Endothelial cell of umbilical vein (primary cell): Measurements from ENCODE around the gene FOXJ2. TPM values are rescaled to one million over a fixed set of nuclear protein-coding genes. Genes with fewer than 3 reads are reported as not detected.
"Not testable (repeated sequence)": the region's sequence is repeated elsewhere in the genome, so short reads cannot be mapped to it uniquely, and the experiment has no call there.

Experiments
- BruUV-seq: library from RNA; stranded (reverse); fragments of 400-500 nt; replicated peaks from 2 replicates; lab custom pipeline; 2021; lab: Mats Ljungman, UMichigan
- CTCF ChIA-PET: fragments of 300-600, 350-600 bp; sonication (Branson Sonifier 250); formaldehyde crosslinking; loops from one replicate; lab custom pipeline; 2021; ENCODE audit warnings: antibody characterized with exemption, inconsistent platforms; lab: Charles Lee
- POLR2A ChIA-PET: fragments of 300-600, 350-600 bp; sonication (Branson Sonifier 250); formaldehyde crosslinking; loops from one replicate; lab custom pipeline; 2021; ENCODE audit warnings: antibody characterized with exemption, inconsistent platforms; lab: Charles Lee
- DNase-seq: peaks from one replicate; pipeline ENCODE4 v3.0.0-alpha.2; 2011; ENCODE audit warnings: low read depth, low spot score
- FAIRE-seq: peaks from 2 replicates; lab custom pipeline; 2011; peaks lifted over from hg19 to GRCh38; lab: Jason Lieb, UNC
- H2AFZ ChIP-seq: 2 replicates; pipeline ENCODE4 v1.6.0; 2012; ENCODE audit warnings: low read depth, low read length, control low read depth, inconsistent platforms
- H3K27ac ChIP-seq: 2 replicates; pipeline ENCODE4 v1.5.1; 2011; ENCODE audit warnings: low read depth, mild to moderate bottlenecking, control low read depth, low read length, moderate library complexity; ENCODE audit not compliant: insufficient read depth
- H3K27me3 ChIP-seq, 2 experiments: 2 replicates each; pipeline versions ENCODE4 v1.6.0 to v1.6.1; 2011; ENCODE audit warnings: low read length in 2 of 2, mixed read lengths in 1 of 2; ENCODE audit not compliant: control insufficient read depth in 2 of 2, insufficient read depth in 2 of 2
- H3K36me3 ChIP-seq, 2 experiments: 2 replicates in 1 of 2; 3 replicates in 1 of 2; pipeline ENCODE4 v1.5.1; 2011; ENCODE audit warnings: low read length in 2 of 2, mild to moderate bottlenecking in 1 of 2, moderate library complexity in 1 of 2; ENCODE audit not compliant: control insufficient read depth in 2 of 2, insufficient read depth in 2 of 2; ENCODE audit errors: extremely low read depth in 1 of 2
- H3K4me1 ChIP-seq: 3 replicates; pipeline ENCODE4 v1.5.1; 2011; ENCODE audit warnings: mild to moderate bottlenecking, low read length; ENCODE audit not compliant: control insufficient read depth, insufficient read depth; ENCODE audit errors: extremely low read depth
- H3K4me2 ChIP-seq: 2 replicates; pipeline ENCODE4 v1.6.1; 2011; ENCODE audit warnings: low read length, control low read depth, mixed read lengths; ENCODE audit not compliant: insufficient read depth
- H3K4me3 ChIP-seq, 3 experiments: fragments of 200-600 bp in 1 of 3; sonication (generic), shearing (Covaris generic) in 1 of 3; replicated peaks in 1 of 3; 2 replicates each; pipeline ENCODE4 v1.5.1; 2011 to 2016; ENCODE audit warnings: control low read depth in 3 of 3, low read length in 3 of 3, mild to moderate bottlenecking in 2 of 3, inconsistent platforms in 1 of 3, low read depth in 1 of 3, moderate library complexity in 1 of 3; ENCODE audit not compliant: insufficient read depth in 1 of 3
- H3K79me2 ChIP-seq: 2 replicates; pipeline ENCODE4 v1.6.0; 2012; ENCODE audit warnings: low read length, inconsistent platforms; ENCODE audit not compliant: control insufficient read depth, insufficient read depth
- H3K9ac ChIP-seq: replicated peaks from 2 replicates; pipeline ENCODE3; 2011; ENCODE audit warnings: low read length, control low read depth; ENCODE audit not compliant: insufficient read depth; ENCODE audit errors: extremely low read depth
- H3K9me1 ChIP-seq: replicated peaks from 3 replicates; pipeline ENCODE4 v1.6.0; 2011; ENCODE audit warnings: mild to moderate bottlenecking, low read length; ENCODE audit not compliant: control insufficient read depth, insufficient read depth; ENCODE audit errors: extremely low read depth
- H3K9me3 ChIP-seq: replicated peaks from 2 replicates; pipeline ENCODE4 v1.5.1; 2012; ENCODE audit warnings: low read length, inconsistent platforms; ENCODE audit not compliant: control insufficient read depth, insufficient read depth
- H4K20me1 ChIP-seq: replicated peaks from 2 replicates; pipeline ENCODE3; 2011; ENCODE audit warnings: mild to moderate bottlenecking, low read length; ENCODE audit not compliant: control insufficient read depth, insufficient read depth; ENCODE audit errors: extremely low read depth
- CTCF ChIP-seq, 2 donors: IDR thresholded peaks; 1 replicate in 1 of 2; 2 replicates in 1 of 2; pipeline ENCODE4 v1.5.1; 2011; ENCODE audit warnings: low read length in 2 of 2, mild to moderate bottlenecking in 2 of 2, moderate library complexity in 2 of 2, control low read depth in 1 of 2, inconsistent platforms in 1 of 2, low read depth in 1 of 2; ENCODE audit not compliant: insufficient read depth in 1 of 2; ENCODE audit errors: extremely low read depth in 1 of 2
- EZH2 ChIP-seq: IDR thresholded peaks from 2 replicates; pipeline ENCODE4 v1.6.1; 2012; ENCODE audit warnings: borderline replicate concordance, low read depth, mild to moderate bottlenecking, moderate library complexity, low read length, inconsistent platforms; ENCODE audit not compliant: severe bottlenecking
- FOS ChIP-seq: IDR thresholded peaks from 2 replicates; pipeline ENCODE4 v1.6.1; 2011; ENCODE audit warnings: mild to moderate bottlenecking, low read length, moderate library complexity, borderline replicate concordance; ENCODE audit not compliant: insufficient read depth
- JUN ChIP-seq: IDR thresholded peaks from 2 replicates; pipeline ENCODE4 v1.6.1; 2011; ENCODE audit warnings: borderline replicate concordance, low read depth; ENCODE audit not compliant: insufficient read length, insufficient read depth
- MAX ChIP-seq: IDR thresholded peaks from 2 replicates; pipeline ENCODE4 v1.6.1; 2011; ENCODE audit not compliant: insufficient read depth, insufficient read length
- POLR2A ChIP-seq: IDR thresholded peaks from 2 replicates; pipeline ENCODE4 v1.6.1; 2012; ENCODE audit warnings: low read depth, mild to moderate bottlenecking, control low read depth, low read length
- POLR2AphosphoS5 ChIP-seq: IDR thresholded peaks from 2 replicates; pipeline ENCODE4 v1.6.1; 2012; ENCODE audit warnings: low read depth, mild to moderate bottlenecking, control low read depth, low read length, moderate library complexity; ENCODE audit not compliant: insufficient read depth
- dilution Hi-C: fragments of 300-500 bp; cut with MboI; formaldehyde crosslinking; loops from one replicate; pipeline ENCODE4 v1.15.0; 2019; ENCODE audit warnings: low sequenced_read_pairs; ENCODE audit not compliant: extremely low pct_ligation_motif_present
- intact Hi-C: fragments of 100-400 bp; cut with micrococcal nuclease; formaldehyde crosslinking; loops from one replicate; pipeline ENCODE4 v1.10.0; 2022
- polyA plus RNA-seq, 4 experiments: library from polyadenylated mRNA; depleted of rRNA in 3 of 4; stranded (reverse) in 3 of 4; unstranded in 1 of 4; fragments of >200 nt; gene quantifications; 2 replicates each; pipeline versions ENCODE4 v1.2.1 to v1.2.3, GENCODE V29; 2011 to 2012; ENCODE audit warnings: missing spikeins in 1 of 4
- total RNA-seq: library from RNA; stranded (reverse); gene quantifications from 2 replicates; pipeline ENCODE4 v1.2.3, GENCODE V29; 2021

The FOXJ2 gene
- total and polyA plus RNA-seq, 2 donors (not counting 3 experiments of a cell fraction or from before 2014, with no cell fraction given), result 6.2 to 13.9 TPM

GRCh38 chr12:8088574-8088973 lies 56.1 kb downstream of the FOXJ2 start:
- no peak for DNase-seq
- Histone ChIP-seq H3K9ac (no peak overlapping the region), H2AFZ (no peak overlapping the region), H3K9me1 (no peaks in the 10 kb centered on the region), H3K4me3 (no peak overlapping the region), H3K9me3 (no peaks in the 10 kb centered on the region), H3K79me2 (peaks cover 28% of the 10 kb centered on the region), H3K36me3 (peaks cover 18% of the 10 kb centered on the region in 2 experiments), H3K4me1 (no peaks in the 10 kb centered on the region), H3K27me3 (no peaks in the 10 kb centered on the region), H4K20me1 (peaks cover 2% of the 10 kb centered on the region), H3K4me2 (no peak overlapping the region), H3K27ac (no peak overlapping the region)
- BruUV-seq, result no TSS peak
- intact Hi-C loops (no loop called here), dilution Hi-C loops (no loop called here)
- FAIRE-seq, result no peak
- TF ChIP-seq POLR2AphosphoS5, result no peak
- TF ChIP-seq POLR2A, result no peak
- TF ChIP-seq CTCF (IDR thresholded peaks at IDR 0.05; ENCODE audit: extremely low read depth in 1 of 2, insufficient read depth in 1 of 2, low read depth in 1 of 2, low read length in 2 of 2), result no peak
- no peak for TF ChIP-seq MAX
- TF ChIP-seq FOS, result no peak
- no peak for TF ChIP-seq JUN
- no peak for TF ChIP-seq EZH2
- ChIA-PET POLR2A (no interaction called here), CTCF (interaction anchor here (1.2 to 2.5 kb wide), 3 partner anchors 11 to 143 kb away, joined by 3 to 11 read pairs (median 3); no protein-coding TSS in a partner anchor)

- DNase-seq, BruUV-seq, intact Hi-C loops, H3K9me3 ChIP-seq, dilution Hi-C loops, H3K9me1 ChIP-seq, H3K4me2 ChIP-seq, H4K20me1 ChIP-seq, H3K27me3 ChIP-seq, H3K4me1 ChIP-seq, POLR2A ChIA-PET, FAIRE-seq, H2AFZ ChIP-seq, H3K27ac ChIP-seq, H3K9ac ChIP-seq, H3K4me3 ChIP-seq: not testable (repeated sequence)
- CTCF ChIA-PET, result interaction anchor here (1.6 to 2.5 kb wide), 2 partner anchors 11 to 19 kb away, joined by 3 to 11 read pairs; no protein-coding TSS in a partner anchor
- Histone ChIP-seq H3K79me2 (peaks cover 21% of the 10 kb centered on the region), H3K36me3 (peaks cover 18 to 20% of the 10 kb centered on the region in 2 experiments)
Observed at GRCh38 chr12:8089277-8089676, 56.8 kb downstream of the FOXJ2 start.
